Activated CD8-positive, alpha-beta memory T cell treated with anti-CD3 and anti-CD28 coated beads, Interleukin-2, amount 50 U/mL, for 1 hour (primary cell): ENCODE results near the gene RHOJ.
"Not testable (repeated sequence)": the region's sequence is repeated elsewhere in the genome, so short reads cannot be mapped to it uniquely, and the experiment has no call there.

ENCODE experiments used
- DNase-seq: peaks from one replicate; pipeline ENCODE4 v3.0.0-alpha.2; 2020; ENCODE audit errors: extremely low read depth

RHOJ gene

DNA sequence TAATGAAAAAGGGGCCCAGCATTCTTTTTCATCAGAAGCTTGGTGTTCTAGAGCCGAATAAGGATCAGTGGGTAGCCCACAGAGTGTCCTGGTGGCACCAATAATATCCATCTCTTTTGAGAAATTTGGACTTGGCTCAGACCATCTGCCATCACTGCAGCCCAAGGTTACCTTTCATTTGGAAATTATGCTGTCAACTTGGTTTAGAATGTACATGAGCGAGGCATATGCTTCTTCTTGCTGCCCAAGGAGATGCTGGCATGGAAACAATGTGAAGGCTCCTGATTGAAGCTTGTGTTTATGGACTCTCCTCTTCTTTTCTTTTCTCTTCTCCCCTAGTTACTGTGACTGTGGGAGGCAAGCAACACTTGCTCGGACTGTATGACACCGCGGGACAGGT, 64.5 kb downstream of the RHOJ start:
- no peak for DNase-seq

DNA sequence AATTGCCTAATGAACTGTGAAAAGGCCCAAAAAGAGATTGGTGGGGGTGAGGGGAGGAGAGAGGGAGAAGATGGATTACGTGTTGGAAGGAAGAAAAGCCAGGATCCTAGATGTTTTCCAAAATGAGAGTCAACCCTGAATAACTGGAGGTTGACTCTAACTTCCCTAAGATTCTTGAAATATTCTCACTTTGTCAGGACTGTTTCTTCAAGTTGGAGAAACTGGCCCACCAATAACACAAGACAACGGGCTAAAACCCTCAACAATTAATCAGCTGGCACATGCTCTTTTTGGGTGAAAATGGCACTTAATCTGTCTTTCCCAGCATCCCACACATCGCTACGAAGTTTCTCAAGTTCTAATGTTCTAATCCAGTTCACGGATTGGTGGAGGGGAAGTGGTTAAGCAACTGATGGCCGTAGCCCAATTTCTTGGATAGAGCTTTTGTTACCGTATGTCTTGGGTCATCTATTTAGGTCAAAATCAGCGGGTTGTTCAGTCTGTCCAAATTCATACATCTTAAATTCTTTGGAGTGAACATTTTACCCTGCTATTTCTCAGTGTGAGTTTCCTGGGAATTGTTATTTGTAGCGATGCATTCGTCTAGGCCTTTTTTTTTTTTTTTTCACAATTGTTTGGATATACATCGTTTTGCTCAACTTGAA, 65.5 kb downstream of the RHOJ start:
- DNase-seq = no peak

DNA sequence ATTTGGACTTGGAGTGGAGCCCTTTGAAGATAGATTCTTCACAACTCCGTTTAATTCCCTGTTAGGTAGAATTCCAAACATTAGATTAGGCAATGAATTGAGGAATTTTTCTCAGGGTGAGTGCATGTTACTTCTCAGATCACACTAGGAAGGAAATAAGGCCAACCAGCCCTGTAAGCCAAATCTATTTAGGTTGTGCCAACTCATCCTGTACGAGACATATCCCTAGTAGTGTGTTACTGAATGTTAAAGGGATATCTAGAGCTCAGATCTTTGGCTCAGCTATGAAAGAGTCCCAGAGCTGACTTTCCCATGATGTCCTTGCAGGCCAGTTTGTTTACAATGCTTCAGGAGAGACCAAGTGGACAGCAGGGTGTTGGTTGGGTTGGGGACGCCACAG, 68.9 kb downstream of the RHOJ start:
- no peak for DNase-seq

DNA sequence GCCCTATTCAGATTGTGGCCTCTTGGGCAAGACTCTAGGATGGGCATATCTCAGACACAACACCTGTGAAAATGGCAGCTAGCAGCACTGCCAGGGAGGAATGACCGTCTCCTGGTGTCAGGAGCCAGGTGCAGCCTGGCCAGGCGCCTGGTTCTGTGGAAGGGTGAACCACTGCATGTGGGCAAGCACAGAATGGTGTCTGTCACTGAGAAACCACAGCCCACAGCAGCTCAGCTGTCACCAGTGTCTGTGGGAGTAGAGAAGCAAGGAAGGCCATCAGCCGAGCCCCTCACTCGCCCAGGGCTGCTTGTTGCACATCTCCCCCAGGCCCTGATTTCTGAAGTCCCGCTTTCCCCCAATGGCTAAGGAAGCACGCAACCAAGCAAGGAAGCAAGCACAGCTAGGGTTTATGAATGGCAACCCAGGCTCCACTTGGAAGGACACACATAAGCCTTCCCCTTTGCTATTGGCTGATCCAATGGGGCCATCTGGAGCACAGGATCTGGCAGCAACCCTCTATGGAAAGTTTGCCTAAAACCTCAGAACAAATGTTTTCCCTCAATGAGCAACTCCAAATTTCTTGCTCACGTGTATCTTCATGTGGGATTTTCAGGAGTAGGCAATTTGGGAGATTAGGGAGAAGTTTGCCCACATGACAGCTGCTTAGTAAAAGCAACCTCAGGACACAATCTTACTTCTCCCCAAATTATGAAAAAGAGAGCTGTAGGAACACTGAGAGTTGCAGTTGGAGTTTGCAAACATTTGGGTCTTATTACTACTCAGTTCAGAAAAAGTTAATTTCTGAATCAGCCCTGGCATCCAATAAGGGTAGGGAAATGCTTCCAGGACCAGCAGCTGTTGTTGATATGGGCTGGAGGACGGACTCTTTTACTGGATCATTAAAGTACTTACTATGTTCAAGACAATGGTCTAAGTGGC, 69.7 kb downstream of the RHOJ start:
- DNase-seq = no peak

DNA sequence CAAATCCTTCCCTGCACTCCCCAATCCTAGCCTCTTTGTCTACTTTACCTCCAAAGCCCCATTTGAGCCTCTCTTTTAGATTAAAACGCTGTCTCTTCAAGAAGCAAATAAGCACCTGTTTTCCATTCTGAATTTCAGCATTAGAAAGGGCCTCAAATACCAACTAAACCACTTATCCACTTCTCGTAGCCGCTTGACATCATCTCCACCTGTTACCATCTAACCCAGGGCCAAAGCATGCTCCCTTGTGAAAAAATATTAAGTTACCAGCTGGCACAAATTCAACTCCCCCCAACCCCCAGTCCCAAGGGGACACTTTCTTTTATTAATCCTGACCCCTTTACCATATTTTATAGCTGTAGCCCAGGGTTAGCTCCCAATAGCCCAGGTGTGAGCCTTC, 71.4 kb downstream of the RHOJ start:
- no peak for DNase-seq

DNA sequence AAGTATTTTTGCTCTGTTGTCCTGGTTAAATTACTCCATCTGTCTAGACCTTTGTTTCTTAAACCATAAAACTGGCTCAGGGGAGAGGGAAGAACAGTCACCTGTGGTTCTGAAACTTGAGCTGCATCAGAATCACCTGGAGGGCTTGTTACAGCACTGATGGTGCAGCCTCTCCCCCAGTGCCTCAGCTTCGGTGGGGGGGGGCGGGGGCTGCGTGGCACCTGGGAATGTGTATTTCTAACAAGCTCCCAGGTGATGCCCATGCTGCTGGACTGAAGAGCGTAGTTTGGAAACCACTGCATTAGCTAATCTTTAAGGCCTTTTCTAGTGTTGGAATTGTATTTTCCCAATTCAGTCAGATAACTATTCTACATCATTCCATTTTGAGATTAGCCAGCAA, 71.8 kb downstream of the RHOJ start:
- DNase-seq = no peak

DNA sequence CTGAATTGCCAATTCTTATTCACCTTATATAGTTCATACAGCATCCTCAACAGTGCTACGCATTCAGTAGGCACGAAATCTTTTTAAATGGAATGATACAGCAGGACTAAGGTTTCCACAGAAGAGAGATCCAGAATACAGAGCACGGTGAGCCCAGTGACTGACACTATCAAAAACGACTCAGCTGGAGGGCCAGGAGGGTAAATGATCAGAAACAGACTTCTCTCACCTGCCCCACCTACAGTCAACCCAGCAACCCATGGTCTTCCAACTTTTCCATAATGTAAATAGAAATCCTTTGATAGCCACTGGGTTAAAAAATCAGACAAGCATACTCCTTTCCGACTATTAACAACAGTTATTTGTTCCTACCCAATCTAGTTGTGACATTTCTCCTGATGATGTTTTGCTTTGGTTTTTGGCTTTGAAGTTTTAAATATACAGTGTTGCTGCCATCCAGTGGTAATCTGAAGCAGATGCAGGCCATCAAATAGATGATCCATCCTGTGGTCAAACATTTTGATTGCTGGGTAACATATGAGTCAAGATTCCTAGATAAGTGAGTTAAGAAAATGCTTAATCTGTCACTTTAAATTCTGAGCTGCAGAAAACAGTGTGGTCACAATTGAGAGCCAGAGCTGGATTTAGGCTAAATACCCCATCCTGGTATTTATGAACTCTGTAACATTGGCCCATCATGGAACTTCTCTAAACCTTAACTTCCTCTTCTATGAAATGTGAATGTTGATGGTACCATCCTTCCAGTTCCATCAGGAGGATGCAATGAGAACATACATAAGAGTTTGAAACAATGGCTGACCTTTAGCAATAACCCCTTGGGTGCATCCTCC, 72.5 kb downstream of the RHOJ start:
- DNase-seq = no peak

DNA sequence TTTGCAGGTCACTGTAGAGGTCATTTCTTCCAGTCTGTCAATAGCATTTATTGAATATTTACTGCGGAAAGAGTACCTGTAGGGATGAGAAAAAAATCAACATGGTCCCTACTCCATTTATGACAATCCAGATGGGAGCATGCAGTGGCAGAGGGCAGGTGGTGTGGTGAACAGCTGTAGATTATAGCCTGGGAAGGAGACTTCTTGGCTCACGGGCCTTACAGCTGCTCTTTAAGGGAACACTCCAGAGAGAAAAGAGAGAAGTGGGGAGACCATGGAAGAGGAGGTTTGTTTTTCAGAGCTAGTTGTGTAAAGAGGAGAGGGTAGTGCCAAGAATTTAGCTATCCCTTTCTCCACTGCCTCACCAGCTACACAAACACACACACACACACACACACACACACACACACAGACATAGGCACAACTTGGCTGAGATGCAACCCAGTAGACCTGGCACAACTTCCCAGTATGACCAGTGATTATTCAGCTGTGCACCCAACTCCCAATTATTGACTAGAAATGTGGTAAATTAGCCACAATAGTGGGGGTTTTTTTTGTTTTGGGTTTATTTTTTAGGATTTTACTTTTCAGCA, 73.4 kb downstream of the RHOJ start:
- no peak for DNase-seq

DNA sequence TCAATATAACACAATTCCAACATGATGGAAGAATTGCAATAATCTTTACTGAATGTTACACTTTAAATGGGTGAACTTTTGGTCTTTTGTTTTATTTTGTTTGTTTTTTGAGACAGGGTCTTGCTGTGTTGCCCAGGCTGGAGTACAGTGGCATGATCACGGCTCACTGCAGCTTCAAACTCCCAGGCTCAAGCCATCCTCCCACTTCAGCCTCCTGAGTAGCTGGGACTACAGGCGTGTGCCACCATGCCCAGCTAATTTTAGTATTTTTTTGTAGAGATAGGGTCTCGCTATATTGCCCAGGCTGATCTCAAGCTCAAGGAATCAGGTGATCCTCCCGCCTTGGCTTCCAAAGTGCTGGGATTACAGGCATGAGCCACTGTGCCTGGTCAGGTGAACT, 75.7 kb downstream of the RHOJ start:
- not testable (repeated sequence) for DNase-seq

DNA sequence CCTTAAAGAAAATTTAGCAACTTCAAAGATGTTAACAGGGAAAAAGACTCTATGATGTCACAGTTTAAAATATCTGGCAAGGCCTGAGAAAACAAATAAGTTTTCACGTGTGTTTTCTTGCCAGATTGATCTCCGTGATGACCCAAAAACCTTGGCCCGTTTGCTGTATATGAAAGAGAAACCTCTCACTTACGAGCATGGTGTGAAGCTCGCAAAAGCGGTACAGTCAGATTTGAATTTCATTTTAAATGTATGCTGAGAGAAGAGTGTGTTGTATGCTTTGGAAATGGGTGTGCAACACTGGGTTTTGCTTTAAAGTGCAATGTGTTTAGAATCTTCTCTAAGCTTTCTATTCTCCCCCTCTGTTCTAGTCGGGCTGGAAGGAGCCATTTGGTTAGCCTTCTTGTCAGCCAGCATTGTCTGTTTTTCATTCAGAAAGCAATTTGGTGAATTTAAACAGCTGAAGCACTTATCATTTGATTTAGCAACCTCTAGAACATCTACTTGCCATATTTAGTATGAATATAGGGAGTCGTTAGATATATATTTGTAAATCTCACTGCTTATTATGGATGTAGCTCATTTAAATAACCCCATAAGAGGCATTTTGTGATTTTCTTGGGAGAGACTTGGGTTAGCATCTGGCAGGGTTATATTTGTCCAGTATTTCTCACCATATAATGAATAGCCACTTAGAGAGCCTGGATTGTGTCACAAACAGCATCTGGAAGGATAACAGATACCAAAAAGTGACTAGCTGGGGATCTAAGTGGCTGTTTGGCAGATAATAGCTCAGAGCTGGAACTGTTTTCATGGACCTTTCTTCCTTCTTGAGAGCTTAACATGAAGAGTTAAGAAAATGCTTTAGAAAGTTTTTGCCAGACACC, 79.0 kb downstream of the RHOJ start:
- no peak for DNase-seq

DNA sequence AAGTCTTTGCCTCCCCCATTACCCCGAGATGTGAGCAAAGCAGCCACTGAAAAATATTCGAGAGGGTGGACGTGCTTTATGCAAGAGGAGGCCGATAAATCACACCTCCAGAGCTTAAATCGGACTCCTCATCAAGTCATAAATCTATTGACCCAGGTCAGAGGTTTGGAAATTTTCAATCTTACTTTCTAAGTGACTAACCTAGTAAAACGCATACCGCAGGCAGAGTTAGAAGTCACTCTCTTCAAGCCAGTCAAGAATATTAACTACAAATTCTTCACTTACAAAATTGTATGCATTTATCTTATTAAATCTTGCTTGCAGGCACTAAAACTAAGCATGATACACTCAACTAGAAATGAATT, 79.6 kb downstream of the RHOJ start:
- no peak for DNase-seq

DNA sequence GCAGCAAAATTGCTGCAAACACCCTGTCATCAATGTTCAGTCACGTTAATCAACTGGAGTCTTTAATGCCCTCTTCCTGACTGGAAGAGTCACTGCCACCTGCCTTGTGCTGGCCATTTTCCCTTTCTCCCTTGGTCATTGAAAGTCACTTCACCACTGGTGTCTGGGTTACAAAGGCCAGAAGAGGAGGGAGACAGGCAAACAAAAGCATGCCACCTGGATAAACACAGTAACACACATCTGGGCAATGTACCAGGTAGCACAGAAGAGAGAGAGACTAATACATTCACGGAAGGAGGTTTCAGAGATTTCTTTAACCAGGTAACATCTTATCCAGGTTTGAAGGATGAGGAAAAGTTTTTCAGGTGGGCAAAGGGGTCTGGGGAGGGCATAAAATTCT, 81.8 kb downstream of the RHOJ start:
- DNase-seq = no peak

DNA sequence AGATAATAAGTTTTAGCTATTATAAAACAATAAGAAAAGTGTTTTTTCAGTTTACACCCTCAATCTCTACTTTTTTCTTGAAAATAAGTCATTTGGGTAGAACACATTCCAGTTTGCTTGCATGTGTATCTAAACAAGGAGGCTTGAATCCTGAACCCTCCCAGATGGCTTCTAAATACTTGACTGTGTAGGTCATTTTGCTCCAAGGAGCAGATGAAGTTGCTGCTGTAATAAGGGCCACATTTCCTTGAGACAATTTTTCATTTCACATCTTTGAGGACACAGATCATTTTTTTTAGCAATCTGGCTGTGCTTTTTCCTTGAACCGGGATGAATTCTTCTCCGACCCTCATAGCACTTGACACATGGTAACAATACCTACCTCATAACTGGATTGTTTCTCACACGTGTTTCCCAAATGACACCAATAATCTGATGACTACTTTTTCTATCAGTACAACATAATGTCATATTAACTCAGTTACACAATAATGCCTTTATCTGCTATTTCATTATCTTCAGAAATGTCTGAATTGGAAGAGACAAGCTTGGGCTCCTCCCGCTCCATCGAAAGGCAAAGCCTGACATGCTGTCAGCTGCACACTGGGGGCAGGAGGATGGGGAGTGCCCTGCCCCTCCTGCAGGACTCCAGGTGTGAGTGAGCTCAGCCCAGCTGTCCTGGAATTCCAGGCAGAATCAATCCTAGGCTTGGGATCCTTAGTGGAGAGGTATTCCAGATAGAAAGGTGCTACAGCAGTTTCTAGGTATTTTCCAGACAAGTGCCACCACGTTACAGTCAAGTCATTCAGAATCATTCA, 83.6 kb downstream of the RHOJ start:
- DNase-seq = no peak

DNA sequence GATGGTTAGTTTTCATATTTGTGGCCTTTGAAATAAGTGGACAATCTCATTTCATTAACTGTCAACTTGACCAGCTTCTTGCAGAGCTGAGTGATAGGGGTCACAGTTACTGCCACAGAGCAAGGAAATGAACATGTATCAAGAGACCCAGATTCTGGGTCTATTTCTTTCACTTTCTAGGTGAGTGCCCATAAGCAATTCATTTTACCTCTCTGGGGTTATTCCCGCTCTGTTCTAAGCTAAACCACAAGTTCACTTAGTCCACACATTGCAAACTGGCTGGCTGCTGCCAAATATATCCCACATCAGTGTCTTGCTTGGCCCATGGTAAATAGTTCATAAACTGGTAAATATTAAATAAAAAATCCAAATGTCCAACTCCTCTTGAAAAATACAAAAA, 84.6 kb downstream of the RHOJ start:
- no peak for DNase-seq

DNA sequence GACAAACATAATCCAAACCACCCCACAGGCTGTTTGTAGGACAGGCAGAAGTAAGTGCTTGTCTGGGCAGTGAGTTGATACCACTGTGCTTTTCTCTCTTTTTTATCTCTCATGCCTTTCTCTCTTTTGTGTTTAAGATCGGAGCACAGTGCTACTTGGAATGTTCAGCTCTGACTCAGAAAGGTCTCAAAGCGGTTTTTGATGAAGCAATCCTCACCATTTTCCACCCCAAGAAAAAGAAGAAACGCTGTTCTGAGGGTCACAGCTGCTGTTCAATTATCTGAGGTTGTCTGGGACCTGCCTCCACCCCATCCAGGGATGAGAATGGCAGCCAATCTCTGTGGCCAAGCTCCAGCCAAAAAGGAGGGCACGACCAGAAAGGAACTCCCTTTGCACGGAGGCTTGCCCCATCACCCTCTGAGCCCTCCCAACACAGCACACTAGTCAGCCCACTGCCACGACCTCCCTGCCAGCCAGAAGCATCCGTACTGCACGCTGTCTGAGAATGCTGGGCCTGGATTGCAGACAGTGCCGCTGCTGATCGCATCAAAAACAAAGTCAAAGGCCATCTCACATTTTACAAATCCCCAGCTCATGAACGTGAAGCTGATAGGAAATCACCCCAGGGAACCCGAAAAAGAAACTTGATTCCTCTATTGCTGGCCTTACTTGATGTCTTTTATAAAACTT, 86.6 kb downstream of the RHOJ start:
- DNase-seq = no peak

DNA sequence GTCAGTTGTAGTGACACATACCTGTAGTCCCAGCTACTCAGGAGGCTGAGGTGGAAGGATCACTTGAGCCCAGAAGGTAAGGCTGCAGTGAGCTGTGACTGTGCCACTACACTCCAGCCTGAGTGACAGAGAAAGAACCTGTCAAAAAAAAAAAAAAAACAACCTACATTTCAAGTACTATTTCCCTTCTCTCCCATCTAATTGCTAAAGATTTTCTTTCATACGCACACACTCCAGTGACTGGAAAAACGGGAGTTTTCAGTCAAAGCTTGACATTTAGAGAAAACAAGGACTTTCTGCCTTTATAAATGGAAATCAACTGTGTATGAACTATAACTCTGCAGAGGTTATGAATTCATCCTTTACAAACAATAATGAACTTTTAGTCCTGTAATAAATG, 88.6 kb downstream of the RHOJ start:
- DNase-seq = no peak

DNA sequence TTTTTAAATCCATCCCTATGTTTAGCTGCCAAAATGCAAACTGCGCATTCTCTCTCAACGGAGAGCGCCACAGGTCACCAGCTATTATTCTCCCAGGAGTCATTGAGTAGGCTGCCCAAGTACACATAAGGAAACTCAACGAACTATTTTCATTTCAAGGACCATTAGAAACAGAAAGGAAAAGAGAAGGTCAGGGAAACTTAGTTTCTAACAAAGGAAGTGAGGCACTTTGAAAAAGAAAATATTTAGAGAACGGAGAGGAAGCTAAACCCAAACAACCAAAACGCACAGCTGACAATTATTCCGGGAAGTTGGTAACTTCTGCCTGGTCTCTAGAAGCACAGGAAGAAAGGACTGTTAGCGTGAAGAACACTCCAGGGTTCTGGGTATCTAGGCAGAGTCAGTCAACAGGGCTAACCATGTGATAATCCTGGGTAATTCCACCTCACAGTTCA, 91.0 kb downstream of the RHOJ start:
- DNase-seq = no peak

DNA sequence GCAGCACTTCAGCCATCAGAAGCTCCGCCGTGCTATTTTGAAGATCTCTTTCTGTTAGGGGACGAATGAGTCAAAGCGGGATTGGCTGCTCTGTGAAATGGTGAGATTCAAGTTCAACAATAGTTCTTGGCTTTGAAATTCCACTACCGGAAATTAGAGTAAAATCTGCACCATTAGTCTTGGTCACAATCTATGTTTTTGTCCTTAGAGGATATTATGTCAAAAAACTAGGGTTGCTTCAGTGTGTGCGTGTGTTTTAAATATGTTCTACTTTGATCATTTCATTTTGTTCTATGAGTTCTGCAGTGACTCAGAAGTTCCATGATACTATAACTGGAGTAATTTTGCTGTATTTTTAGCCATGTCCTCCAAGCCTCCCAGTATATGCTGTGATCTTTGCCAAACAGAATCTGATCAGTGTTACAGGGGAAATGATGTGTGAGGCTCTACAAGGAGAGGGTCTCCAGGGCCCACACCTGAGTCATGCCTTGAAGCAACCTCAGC, 91.9 kb downstream of the RHOJ start:
- no peak for DNase-seq

DNA sequence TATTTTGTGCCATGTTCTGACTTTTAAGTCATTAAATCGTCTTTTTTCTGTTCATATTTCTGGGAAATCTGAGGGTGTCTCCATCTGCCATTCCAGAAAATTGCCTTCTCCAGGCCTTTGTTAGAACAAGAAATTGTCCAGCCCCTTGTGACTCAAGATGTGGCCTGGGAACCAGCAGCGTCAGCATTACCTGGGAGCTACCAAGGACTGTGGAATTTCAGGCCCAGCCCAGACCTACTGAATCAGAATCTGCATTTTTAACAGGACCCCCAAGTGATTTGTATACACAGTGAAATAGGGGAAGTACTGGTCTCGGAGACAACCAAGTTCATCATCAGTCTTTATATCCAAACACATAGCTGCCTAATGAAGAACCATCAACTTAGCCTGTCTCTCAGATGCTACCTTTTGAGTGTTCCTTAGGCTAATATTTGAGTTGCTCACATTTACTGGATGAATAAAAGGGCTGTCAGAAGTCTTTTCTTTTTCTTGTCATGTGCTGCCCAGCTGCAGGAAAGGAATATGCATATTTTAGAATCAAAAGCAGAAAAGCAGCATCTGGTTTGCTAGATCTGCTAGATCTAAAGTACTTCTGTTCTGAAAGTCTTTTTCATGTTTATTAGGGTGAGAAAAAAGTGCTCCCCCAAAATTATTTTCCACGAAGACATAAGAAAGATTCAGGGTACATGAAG, 93.3 kb downstream of the RHOJ start:
- no peak for DNase-seq
